HG03139 (cell line): Measurements from ENCODE around the gene EHMT1.

ENCODE experiments used
- ATAC-seq: cut with Tn5 transposase; IDR thresholded peaks from one replicate; pipeline ENCODE4 v1.9.1; 2021; ENCODE audit not compliant: unreplicated experiment

The EHMT1 gene

GRCh38 chr9:137618105-137619067, at the start of gene EHMT1:
EHMT1 (plus strand) TSS chr9:137619005; CDS start chr9:137619029, 24 bp downstream.
- peak; percentile 57 for ATAC-seq

- no peak for ATAC-seq
These were observed 49.1 kb upstream of the EHMT1 start for GRCh38 chr9:137569609-137570203.

GRCh38 chr9:137570566-137570965, 48.2 kb upstream of the EHMT1 start:
- ATAC-seq = no peak

GRCh38 chr9:137574192-137574591, 44.6 kb upstream of the EHMT1 start:
- ATAC-seq = no peak

GRCh38 chr9:137575364-137575715, 43.5 kb upstream of the EHMT1 start:
- ATAC-seq = no peak

GRCh38 chr9:137575716-137576411, 42.9 kb upstream of the EHMT1 start:
- no peak for ATAC-seq

- peak; percentile 72 for ATAC-seq
These were observed 40.1 kb upstream of the EHMT1 start, which contains the start of gene DPH7 for GRCh38 chr9:137578518-137579258. DPH7 (minus strand) TSS chr9:137578925; CDS start chr9:137578777, 148 bp downstream.

- peak; percentile 3 for ATAC-seq
These were observed 39.6 kb upstream of the EHMT1 start for GRCh38 chr9:137579259-137579604.

GRCh38 chr9:137580209-137580953, 38.4 kb upstream of the EHMT1 start:
- no peak for ATAC-seq

- ATAC-seq = no peak
These were observed 37.9 kb upstream of the EHMT1 start for GRCh38 chr9:137580954-137581322.

GRCh38 chr9:137581361-137582285, 37.2 kb upstream of the EHMT1 start:
- ATAC-seq = no peak

GRCh38 chr9:137582286-137582860, 36.4 kb upstream of the EHMT1 start:
- no peak for ATAC-seq

GRCh38 chr9:137583347-137583746, 35.5 kb upstream of the EHMT1 start:
- ATAC-seq = no peak

- ATAC-seq = no peak
These were observed 34.8 kb upstream of the EHMT1 start for GRCh38 chr9:137583957-137584356.

GRCh38 chr9:137586854-137587253, 32.0 kb upstream of the EHMT1 start:
- no peak for ATAC-seq

GRCh38 chr9:137588311-137588710, 30.5 kb upstream of the EHMT1 start:
- ATAC-seq = no peak

- ATAC-seq = no peak
These were observed 29.9 kb upstream of the EHMT1 start for GRCh38 chr9:137588891-137589290.

- ATAC-seq = no peak
These were observed 29.2 kb upstream of the EHMT1 start for GRCh38 chr9:137589441-137590122.
